Ishikawa (cell line): Measurements from ENCODE around the gene COX17.

ENCODE experiments used
- EGR1 ChIP-seq: IDR thresholded peaks from 2 replicates; pipeline ENCODE4 v1.6.1; 2012
- EP300 ChIP-seq: IDR thresholded peaks from 2 replicates; pipeline ENCODE4 v1.6.1; 2012; ENCODE audit warnings: borderline replicate concordance
- TAF1 ChIP-seq: IDR thresholded peaks from 2 replicates; pipeline ENCODE4 v1.6.1; 2012; ENCODE audit warnings: low read depth, mild to moderate bottlenecking
- YY1 ChIP-seq: IDR thresholded peaks from 2 replicates; pipeline ENCODE4 v1.6.1; 2012; ENCODE audit warnings: low read depth

DNA sequence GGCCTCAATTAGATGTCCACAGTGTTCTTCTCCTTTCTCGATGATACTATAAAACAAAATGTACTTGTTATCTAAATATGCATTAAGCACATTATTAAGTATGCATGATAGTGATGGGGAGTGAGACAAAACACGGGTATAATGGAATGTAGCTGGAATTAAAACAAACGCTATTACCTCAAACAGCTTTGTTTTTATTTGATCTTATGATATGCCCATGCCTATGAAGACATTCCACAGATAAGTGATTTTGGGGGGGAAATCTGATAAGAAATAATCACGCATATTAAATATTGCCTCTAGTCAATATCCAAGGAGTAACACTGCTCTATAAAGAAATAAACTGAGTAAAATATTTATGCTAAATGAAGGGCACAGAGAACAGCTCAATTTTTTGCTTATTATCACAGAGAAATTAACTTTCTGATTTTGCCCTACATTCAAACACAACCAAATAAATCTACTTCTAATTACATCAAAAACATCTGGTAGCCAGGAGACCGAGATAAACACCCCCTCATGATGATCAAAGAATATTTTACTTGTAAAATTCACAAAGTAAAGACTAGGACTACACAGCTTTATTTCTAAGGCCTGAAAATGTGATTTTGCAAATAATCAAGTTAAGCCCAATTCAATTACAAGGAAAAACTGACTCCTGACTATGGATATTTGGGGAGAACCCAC, 1.9 kb downstream of the COX17 start:
- TF ChIP-seq TAF1 (no peak), EGR1 (no peak), YY1 (no peak), EP300 (no peak)
